ENCODE data around the gene PSMD6.

Gene PSMD6

GRCh38 chr3:64023861-64024223 lies 548 bp upstream of the PSMD6 start:
- Histone ChIP-seq H3K9me3 (ENCODE audit: control insufficient read depth, insufficient read depth, low read length) (no peaks in the 10 kb centered on the region), H3K4me3 (ENCODE audit: low read depth, low read length) (no peak overlapping the region), H3K27me3 (ENCODE audit: control insufficient read depth, insufficient read depth, low read length) (no peaks in the 10 kb centered on the region), H3K9ac (ENCODE audit: low read depth, low read length) (no peak overlapping the region), H3K36me3 (ENCODE audit: control insufficient read depth, insufficient read depth, low read length) (peaks cover 1% of the 10 kb centered on the region), H3K4me1 (ENCODE audit: control insufficient read depth, insufficient read depth, low read length) (peaks cover 4% of the 10 kb centered on the region)

GRCh38 chr3:64022451-64023186 lies 675 bp downstream of the PSMD6 start:
- H3K4me1 ChIP-seq (ENCODE audit: control insufficient read depth, insufficient read depth, low read length), result no peaks in the 10 kb centered on the region
- H3K9me3 ChIP-seq (ENCODE audit: control insufficient read depth, insufficient read depth, low read length), result no peaks in the 10 kb centered on the region
- peak overlapping the region; percentile 82 for H3K9ac ChIP-seq (ENCODE audit: low read depth, low read length)
- H3K4me3 ChIP-seq (ENCODE audit: low read depth, low read length), result peak overlapping the region; percentile 95
- no peaks in the 10 kb centered on the region for H3K27me3 ChIP-seq (ENCODE audit: control insufficient read depth, insufficient read depth, low read length)
- peaks cover 4% of the 10 kb centered on the region for H3K36me3 ChIP-seq (ENCODE audit: control insufficient read depth, insufficient read depth, low read length)

GRCh38 chr3:64021922-64022321 lies 1.4 kb downstream of the PSMD6 start:
- Histone ChIP-seq H3K4me1 (ENCODE audit: control insufficient read depth, insufficient read depth, low read length) (no peaks in the 10 kb centered on the region), H3K9ac (ENCODE audit: low read depth, low read length) (no peak overlapping the region), H3K27me3 (ENCODE audit: control insufficient read depth, insufficient read depth, low read length) (no peaks in the 10 kb centered on the region), H3K9me3 (ENCODE audit: control insufficient read depth, insufficient read depth, low read length) (no peaks in the 10 kb centered on the region), H3K36me3 (ENCODE audit: control insufficient read depth, insufficient read depth, low read length) (peaks cover 7% of the 10 kb centered on the region), H3K4me3 (ENCODE audit: low read depth, low read length) (peak overlapping the region; percentile 95)

GRCh38 chr3:64019879-64020278 lies 3.4 kb downstream of the PSMD6 start:
- Histone ChIP-seq H3K4me1 (ENCODE audit: control insufficient read depth, insufficient read depth, low read length) (no peaks in the 10 kb centered on the region), H3K27me3 (ENCODE audit: control insufficient read depth, insufficient read depth, low read length) (no peaks in the 10 kb centered on the region), H3K9me3 (ENCODE audit: control insufficient read depth, insufficient read depth, low read length) (no peaks in the 10 kb centered on the region), H3K9ac (ENCODE audit: low read depth, low read length) (no peak overlapping the region), H3K36me3 (ENCODE audit: control insufficient read depth, insufficient read depth, low read length) (peaks cover 8% of the 10 kb centered on the region), H3K4me3 (ENCODE audit: low read depth, low read length) (no peak overlapping the region)

GRCh38 chr3:64019271-64019670 lies 4.0 kb downstream of the PSMD6 start:
- no peaks in the 10 kb centered on the region for H3K9me3 ChIP-seq (ENCODE audit: control insufficient read depth, insufficient read depth, low read length)
- peaks cover 13% of the 10 kb centered on the region for H3K36me3 ChIP-seq (ENCODE audit: control insufficient read depth, insufficient read depth, low read length)
- no peaks in the 10 kb centered on the region for H3K27me3 ChIP-seq (ENCODE audit: control insufficient read depth, insufficient read depth, low read length)
- no peak overlapping the region for H3K4me3 ChIP-seq (ENCODE audit: low read depth, low read length)
- no peaks in the 10 kb centered on the region for H3K4me1 ChIP-seq (ENCODE audit: control insufficient read depth, insufficient read depth, low read length)
- H3K9ac ChIP-seq (ENCODE audit: low read depth, low read length), result no peak overlapping the region

GRCh38 chr3:64016941-64017620 lies 6.2 kb downstream of the PSMD6 start:
- H3K4me3 ChIP-seq (ENCODE audit: low read depth, low read length), result no peak overlapping the region
- no peaks in the 10 kb centered on the region for H3K9me3 ChIP-seq (ENCODE audit: control insufficient read depth, insufficient read depth, low read length)
- H3K9ac ChIP-seq (ENCODE audit: low read depth, low read length), result no peak overlapping the region
- no peaks in the 10 kb centered on the region for H3K4me1 ChIP-seq (ENCODE audit: control insufficient read depth, insufficient read depth, low read length)
- no peaks in the 10 kb centered on the region for H3K27me3 ChIP-seq (ENCODE audit: control insufficient read depth, insufficient read depth, low read length)
- H3K36me3 ChIP-seq (ENCODE audit: control insufficient read depth, insufficient read depth, low read length), result peaks cover 16% of the 10 kb centered on the region

- Histone ChIP-seq H3K9me3 (ENCODE audit: control insufficient read depth, insufficient read depth, low read length) (no peaks in the 10 kb centered on the region), H3K9ac (ENCODE audit: low read depth, low read length) (no peak overlapping the region), H3K4me3 (ENCODE audit: low read depth, low read length) (no peak overlapping the region), H3K36me3 (ENCODE audit: control insufficient read depth, insufficient read depth, low read length) (peaks cover 18% of the 10 kb centered on the region), H3K4me1 (ENCODE audit: control insufficient read depth, insufficient read depth, low read length) (no peaks in the 10 kb centered on the region), H3K27me3 (ENCODE audit: control insufficient read depth, insufficient read depth, low read length) (no peaks in the 10 kb centered on the region)
Observed at GRCh38 chr3:64011685-64012084, 11.6 kb downstream of the PSMD6 start.

- H3K27me3 ChIP-seq (ENCODE audit: control insufficient read depth, insufficient read depth, low read length), result no peaks in the 10 kb centered on the region
- no peak overlapping the region for H3K9ac ChIP-seq (ENCODE audit: low read depth, low read length)
- H3K4me3 ChIP-seq (ENCODE audit: low read depth, low read length), result no peak overlapping the region
- no peaks in the 10 kb centered on the region for H3K9me3 ChIP-seq (ENCODE audit: control insufficient read depth, insufficient read depth, low read length)
- H3K4me1 ChIP-seq (ENCODE audit: control insufficient read depth, insufficient read depth, low read length), result no peaks in the 10 kb centered on the region
- peaks cover 18% of the 10 kb centered on the region for H3K36me3 ChIP-seq (ENCODE audit: control insufficient read depth, insufficient read depth, low read length)
Observed at GRCh38 chr3:64010199-64010598, 13.1 kb downstream of the PSMD6 start.

GRCh38 chr3:64009528-64009927 lies 13.8 kb downstream of the PSMD6 start:
- H3K27me3 ChIP-seq (ENCODE audit: control insufficient read depth, insufficient read depth, low read length), result no peaks in the 10 kb centered on the region
- no peak overlapping the region for H3K9ac ChIP-seq (ENCODE audit: low read depth, low read length)
- peaks cover 14% of the 10 kb centered on the region for H3K36me3 ChIP-seq (ENCODE audit: control insufficient read depth, insufficient read depth, low read length)
- H3K9me3 ChIP-seq (ENCODE audit: control insufficient read depth, insufficient read depth, low read length), result no peaks in the 10 kb centered on the region
- no peaks in the 10 kb centered on the region for H3K4me1 ChIP-seq (ENCODE audit: control insufficient read depth, insufficient read depth, low read length)
- no peak overlapping the region for H3K4me3 ChIP-seq (ENCODE audit: low read depth, low read length)

GRCh38 chr3:64008487-64009351 lies 14.6 kb downstream of the PSMD6 start:
- H3K36me3 ChIP-seq (ENCODE audit: control insufficient read depth, insufficient read depth, low read length), result peaks cover 12% of the 10 kb centered on the region

GRCh38 chr3:64008017-64008416 lies 15.3 kb downstream of the PSMD6 start:
- H3K36me3 ChIP-seq (ENCODE audit: control insufficient read depth, insufficient read depth, low read length), result peaks cover 12% of the 10 kb centered on the region
- no peaks in the 10 kb centered on the region for H3K27me3 ChIP-seq (ENCODE audit: control insufficient read depth, insufficient read depth, low read length)
- H3K4me1 ChIP-seq (ENCODE audit: control insufficient read depth, insufficient read depth, low read length), result no peaks in the 10 kb centered on the region
- H3K9me3 ChIP-seq (ENCODE audit: control insufficient read depth, insufficient read depth, low read length), result no peaks in the 10 kb centered on the region
- H3K9ac ChIP-seq (ENCODE audit: low read depth, low read length), result no peak overlapping the region
- H3K4me3 ChIP-seq (ENCODE audit: low read depth, low read length), result no peak overlapping the region

More at GRCh38 chr3:64008487-64009351, 14.6 kb downstream of the PSMD6 start:
- H3K4me1 ChIP-seq (ENCODE audit: control insufficient read depth, insufficient read depth, low read length), result no peaks in the 10 kb centered on the region
- no peak overlapping the region for H3K9ac ChIP-seq (ENCODE audit: low read depth, low read length)
- H3K27me3 ChIP-seq (ENCODE audit: control insufficient read depth, insufficient read depth, low read length), result no peaks in the 10 kb centered on the region
- H3K4me3 ChIP-seq (ENCODE audit: low read depth, low read length), result no peak overlapping the region
- H3K9me3 ChIP-seq (ENCODE audit: control insufficient read depth, insufficient read depth, low read length), result no peaks in the 10 kb centered on the region

Data from iPS-15b (cell line).